ENCODE results near the gene HOXB9. TPM values are rescaled to one million over a fixed set of nuclear protein-coding genes. Genes with fewer than 3 reads are reported as not detected.
A peak's percentile ranks its signal among the peaks of the same experiment; 100 is the strongest.

HOXB9 gene
- total RNA-seq, 5 donors from 2014 or later (not counting 1 experiment from before 2014, with no cell fraction given): 0.19 to 0.43 (median 0.30) TPM; not detected in 1

GRCh38 chr17:48578616-48579470 lies 47.3 kb downstream of the HOXB9 start:
- peaks cover 8 to 61% of the 10 kb centered on the region in 2 experiments for H3K4me1 ChIP-seq (ENCODE audit: control insufficient read depth in 1 of 2, extremely low read depth in 1 of 2, insufficient read depth in 2 of 2, low read length in 2 of 2)
- no peaks in the 10 kb centered on the region for H3K36me3 Mint-ChIP-seq
- peaks cover 0 to 62% of the 10 kb centered on the region in 2 experiments for H3K27me3 ChIP-seq (replicated peaks in 1 of 2; ENCODE audit: control insufficient read depth in 2 of 2, extremely low read depth in 1 of 2, insufficient read depth in 2 of 2, low read length in 1 of 2)
- H3K4me3 Mint-ChIP-seq: peak overlapping the region; percentile 85 to 89 (median 87)
- CTCF ChIA-PET: interaction anchor here in 1 of 2 donors (0.6 kb wide), 1 partner anchor 108 kb away, joined by 9 read pairs; no protein-coding TSS in a partner anchor
- H3K9me3 Mint-ChIP-seq: no peaks in the 10 kb centered on the region
- H3K27ac ChIP-seq (ENCODE audit: low read length): peak overlapping the region; percentile 34
- no peaks in the 10 kb centered on the region for H3K9me3 ChIP-seq
- H3K4me3 ChIP-seq (ENCODE audit: control insufficient read depth in 1 of 2, extremely low read depth in 1 of 2, low read length in 1 of 2): peak overlapping the region; percentile 82 to 94
- peak in 1 of 35 experiments; percentile 41 for DNase-seq
- 16% methylated on average over 32 of the region's 43 CpGs for WGBS (ENCODE audit: insufficient coverage)
- peaks cover 35 to 64% (median 48%) of the 10 kb centered on the region in 3 donors for H3K4me1 Mint-ChIP-seq
- no peaks in the 10 kb centered on the region for H3K36me3 ChIP-seq (ENCODE audit: control insufficient read depth in 2 of 2, extremely low read depth in 1 of 2, insufficient read depth in 1 of 2, low read length in 1 of 2)
- H3K27ac Mint-ChIP-seq: peak overlapping the region; percentile 11 to 63
- peak; percentile 46 to 58 (median 53) for ATAC-seq (replicated peaks in 1 of 4)
- H3K27me3 Mint-ChIP-seq: peaks cover 42 to 51% of the 10 kb centered on the region in 2 donors
- POLR2A ChIA-PET: no interaction called here

GRCh38 chr17:48577946-48578615 lies 48.1 kb downstream of the HOXB9 start, which contains the start of gene HOXB4:
Gene HOXB4 (minus strand): TSS chr17:48578350. CDS start chr17:48578319, 31 bp downstream.
- peak in 34 of 35 experiments; percentile 37 to 81 (median 55) for DNase-seq
- 0% methylated on average over 26 of the region's 58 CpGs for WGBS (ENCODE audit: insufficient coverage)
- peak within 1 kb of the TSS; percentile 82 to 94 for H3K4me3 ChIP-seq (ENCODE audit: control insufficient read depth in 1 of 2, extremely low read depth in 1 of 2, low read length in 1 of 2)
- H3K9me3 ChIP-seq: no peaks in the 10 kb centered on the region
- H3K27me3 ChIP-seq (replicated peaks in 1 of 2; ENCODE audit: control insufficient read depth in 2 of 2, extremely low read depth in 1 of 2, insufficient read depth in 2 of 2, low read length in 1 of 2): peaks cover 0 to 62% of the 10 kb centered on the region in 2 experiments
- H3K4me1 Mint-ChIP-seq: peaks cover 33 to 65% (median 48%) of the 10 kb centered on the region in 3 donors
- peaks cover 35 to 43% of the 10 kb centered on the region in 2 donors for H3K27me3 Mint-ChIP-seq
- H3K36me3 Mint-ChIP-seq: no peaks in the 10 kb centered on the region
- H3K4me3 Mint-ChIP-seq: peak within 1 kb of the TSS; percentile 85 to 89 (median 87)
- peak within 1 kb of the TSS; percentile 71 to 76 for H3K27ac Mint-ChIP-seq
- ChIA-PET POLR2A (interaction anchor here in 1 of 2 donors (0.6 kb wide), 2 partner anchors 224 to 226 kb away, joined by 3 read pairs; no protein-coding TSS in a partner anchor), CTCF (no interaction called here)
- H3K27ac ChIP-seq (ENCODE audit: low read length): peak within 1 kb of the TSS; percentile 34
- H3K9me3 Mint-ChIP-seq: no peaks in the 10 kb centered on the region
- H3K36me3 ChIP-seq (ENCODE audit: control insufficient read depth in 2 of 2, extremely low read depth in 1 of 2, insufficient read depth in 1 of 2, low read length in 1 of 2): no peaks in the 10 kb centered on the region
- peak; percentile 75 to 87 (median 79) for ATAC-seq (replicated peaks in 1 of 4)
- peaks cover 8 to 61% of the 10 kb centered on the region in 2 experiments for H3K4me1 ChIP-seq (ENCODE audit: control insufficient read depth in 1 of 2, extremely low read depth in 1 of 2, insufficient read depth in 2 of 2, low read length in 2 of 2)

- H3K27me3 Mint-ChIP-seq: peaks cover 29 to 37% of the 10 kb centered on the region in 2 donors
- DNase-seq: peak in 1 of 35 experiments; percentile 43
- ChIA-PET CTCF (no interaction called here), POLR2A (interaction anchor here (0.5 to 0.6 kb wide), 5 partner anchors 12 to 226 kb away, joined by 3 to 5 read pairs (median 3); no protein-coding TSS in a partner anchor)
- Histone ChIP-seq H3K36me3 (ENCODE audit: control insufficient read depth in 2 of 2, extremely low read depth in 1 of 2, insufficient read depth in 1 of 2, low read length in 1 of 2) (no peaks in the 10 kb centered on the region), H3K4me1 (ENCODE audit: control insufficient read depth in 1 of 2, extremely low read depth in 1 of 2, insufficient read depth in 2 of 2, low read length in 2 of 2) (peaks cover 8 to 55% of the 10 kb centered on the region in 2 experiments), H3K27me3 (replicated peaks in 1 of 2; ENCODE audit: control insufficient read depth in 2 of 2, extremely low read depth in 1 of 2, insufficient read depth in 2 of 2, low read length in 1 of 2) (peaks cover 0 to 56% of the 10 kb centered on the region in 2 experiments), H3K4me3 (ENCODE audit: control insufficient read depth in 1 of 2, extremely low read depth in 1 of 2, low read length in 1 of 2) (peak overlapping the region; percentile 42 to 82), H3K9me3 (no peaks in the 10 kb centered on the region), H3K27ac (ENCODE audit: low read length) (no peak overlapping the region)
- H3K4me1 Mint-ChIP-seq: peaks cover 29 to 59% (median 45%) of the 10 kb centered on the region in 3 donors
- no peaks in the 10 kb centered on the region for H3K9me3 Mint-ChIP-seq
- H3K27ac Mint-ChIP-seq: peak overlapping the region in 1 of 2 donors; percentile 43
- no peaks in the 10 kb centered on the region for H3K36me3 Mint-ChIP-seq
- ATAC-seq (replicated peaks in 1 of 4): peak; percentile 18 to 38 (median 21)
- peak overlapping the region; percentile 76 to 87 (median 81) for H3K4me3 Mint-ChIP-seq
- WGBS (ENCODE audit: insufficient coverage): 1% methylated on average over 7 of the region's 19 CpGs
Observed at GRCh38 chr17:48577330-48577945, 48.7 kb downstream of the HOXB9 start.

- H3K9me3 Mint-ChIP-seq: no peaks in the 10 kb centered on the region
- peaks cover 29 to 54% (median 40%) of the 10 kb centered on the region in 3 donors for H3K4me1 Mint-ChIP-seq
- H3K9me3 ChIP-seq: no peaks in the 10 kb centered on the region
- no peak overlapping the region for H3K27ac ChIP-seq (ENCODE audit: low read length)
- 57% methylated on average over 13 of the region's 43 CpGs for WGBS (ENCODE audit: insufficient coverage)
- peaks cover 3% of the 10 kb centered on the region for H3K36me3 Mint-ChIP-seq
- POLR2A ChIA-PET: no interaction called here
- CTCF ChIA-PET: interaction anchor here in 1 of 2 donors (0.7 kb wide), 1 partner anchor 225 kb away, joined by 3 read pairs; no protein-coding TSS in a partner anchor
- H3K36me3 ChIP-seq (ENCODE audit: control insufficient read depth in 2 of 2, extremely low read depth in 1 of 2, insufficient read depth in 1 of 2, low read length in 1 of 2): no peaks in the 10 kb centered on the region
- ATAC-seq (replicated peaks in 1 of 4) (no peak), DNase-seq (no peak)
- H3K4me3 Mint-ChIP-seq: peak overlapping the region; percentile 76 to 87 (median 81)
- peak overlapping the region in 1 of 2 donors; percentile 48 for H3K4me3 ChIP-seq (ENCODE audit: control insufficient read depth in 1 of 2, extremely low read depth in 1 of 2, low read length in 1 of 2)
- peak overlapping the region in 1 of 2 donors; percentile 52 for H3K27ac Mint-ChIP-seq
- peaks cover 8 to 47% of the 10 kb centered on the region in 2 experiments for H3K4me1 ChIP-seq (ENCODE audit: control insufficient read depth in 1 of 2, extremely low read depth in 1 of 2, insufficient read depth in 2 of 2, low read length in 2 of 2)
- H3K27me3 Mint-ChIP-seq: peaks cover 27 to 33% of the 10 kb centered on the region in 2 donors
- H3K27me3 ChIP-seq (replicated peaks in 1 of 2; ENCODE audit: control insufficient read depth in 2 of 2, extremely low read depth in 1 of 2, insufficient read depth in 2 of 2, low read length in 1 of 2): peaks cover 0 to 49% of the 10 kb centered on the region in 2 experiments
Observed at GRCh38 chr17:48576479-48577309, 49.5 kb downstream of the HOXB9 start.

GRCh38 chr17:48575673-48576478 lies 50.3 kb downstream of the HOXB9 start:
- H3K4me3 ChIP-seq (ENCODE audit: control insufficient read depth in 1 of 2, extremely low read depth in 1 of 2, low read length in 1 of 2): no peak overlapping the region
- DNase-seq: no peak
- H3K27ac ChIP-seq (ENCODE audit: low read length): no peak overlapping the region
- peaks cover 0 to 4% of the 10 kb centered on the region in 2 donors for H3K36me3 ChIP-seq (ENCODE audit: control insufficient read depth in 2 of 2, extremely low read depth in 1 of 2, insufficient read depth in 1 of 2, low read length in 1 of 2)
- H3K9me3 ChIP-seq: no peaks in the 10 kb centered on the region
- Mint-ChIP-seq H3K9me3 (no peaks in the 10 kb centered on the region), H3K27me3 (peaks cover 22 to 24% of the 10 kb centered on the region in 2 donors), H3K36me3 (peaks cover 7% of the 10 kb centered on the region), H3K4me1 (peaks cover 23 to 46% (median 32%) of the 10 kb centered on the region in 3 donors), H3K4me3 (peak overlapping the region in 2 of 3 donors; percentile 17 to 55), H3K27ac (peak overlapping the region in 1 of 2 donors; percentile 43)
- ChIA-PET POLR2A (no interaction called here), CTCF (interaction anchor here in 1 of 2 donors (0.5 to 1.0 kb wide), 3 partner anchors 34 to 310 kb away, joined by 3 read pairs; no protein-coding TSS in a partner anchor)
- WGBS (ENCODE audit: insufficient coverage): 91% methylated on average over 13 of the region's 22 CpGs
- ATAC-seq (replicated peaks in 1 of 4): no peak
- H3K27me3 ChIP-seq (replicated peaks in 1 of 2; ENCODE audit: control insufficient read depth in 2 of 2, extremely low read depth in 1 of 2, insufficient read depth in 2 of 2, low read length in 1 of 2): peaks cover 0 to 45% of the 10 kb centered on the region in 2 experiments
- H3K4me1 ChIP-seq (ENCODE audit: control insufficient read depth in 1 of 2, extremely low read depth in 1 of 2, insufficient read depth in 2 of 2, low read length in 2 of 2): peaks cover 8 to 42% of the 10 kb centered on the region in 2 experiments
